ENCODE data around the gene ALDH1A1.

ALDH1A1 gene

DNA sequence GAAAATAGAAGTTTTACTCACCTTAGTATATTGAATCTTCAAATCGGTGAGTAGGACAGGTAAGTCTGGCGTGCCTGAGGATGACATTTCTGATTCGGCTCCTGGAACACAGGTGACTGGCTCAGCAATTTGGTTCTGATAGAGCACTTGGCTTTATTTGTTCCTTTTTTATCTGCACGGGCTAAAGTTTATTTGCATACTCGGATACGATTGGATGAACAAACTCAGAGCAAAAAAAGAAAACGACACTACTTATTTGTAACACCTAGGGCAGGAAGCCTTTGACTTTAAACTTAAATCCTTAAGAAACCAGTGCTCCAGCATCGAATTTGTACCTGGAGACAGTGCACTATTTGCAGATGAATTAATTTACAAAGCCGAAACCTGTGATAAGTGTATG, at the start of gene ALDH1A1:
TSS of gene ALDH1A1 (minus strand) at position 140 of the 400 bp plus-strand sequence. CDS start at position 87, 53 bp downstream.
- peak; percentile 8 for DNase-seq (ENCODE audit: low spot score)

- no peak for DNase-seq (ENCODE audit: low spot score)
Measured at GRCh38 chr9:73001860-73002259, 49.0 kb upstream of the ALDH1A1 start.

- no peak for DNase-seq (ENCODE audit: low spot score)
Measured at GRCh38 chr9:72998363-72998762, 45.5 kb upstream of the ALDH1A1 start.

GRCh38 chr9:72997387-72997995, 44.6 kb upstream of the ALDH1A1 start:
- DNase-seq (ENCODE audit: low spot score), result no peak

DNA sequence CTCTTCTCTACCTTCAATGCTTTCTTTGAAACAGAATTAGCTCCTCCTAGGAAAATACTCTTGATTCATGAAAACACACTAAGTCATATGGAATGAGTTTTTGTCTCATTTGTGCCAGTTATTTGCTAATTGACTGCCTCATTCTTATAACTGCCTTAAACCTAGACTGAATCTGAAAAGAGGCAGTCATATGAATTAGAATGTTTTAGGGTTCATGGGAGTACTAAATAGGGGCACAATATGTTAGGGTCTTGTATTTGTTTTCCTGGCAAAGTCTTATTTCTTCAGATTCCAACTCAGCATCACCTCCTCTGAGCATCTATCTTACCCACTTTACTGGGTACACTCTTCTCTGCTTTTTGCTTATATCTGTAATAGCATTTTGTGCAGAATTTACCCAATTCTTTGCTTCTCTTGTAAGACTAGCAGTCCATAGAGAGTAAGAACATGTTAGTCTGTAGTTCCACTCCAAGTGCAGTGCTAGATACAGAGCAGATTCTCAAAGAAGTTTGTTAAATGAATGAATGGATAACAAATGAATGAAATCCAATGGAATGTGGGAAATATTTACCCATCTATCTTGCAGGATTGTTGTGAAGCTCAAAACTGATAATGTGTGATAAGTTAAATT, 43.9 kb upstream of the ALDH1A1 start:
- no peak for DNase-seq (ENCODE audit: low spot score)

DNA sequence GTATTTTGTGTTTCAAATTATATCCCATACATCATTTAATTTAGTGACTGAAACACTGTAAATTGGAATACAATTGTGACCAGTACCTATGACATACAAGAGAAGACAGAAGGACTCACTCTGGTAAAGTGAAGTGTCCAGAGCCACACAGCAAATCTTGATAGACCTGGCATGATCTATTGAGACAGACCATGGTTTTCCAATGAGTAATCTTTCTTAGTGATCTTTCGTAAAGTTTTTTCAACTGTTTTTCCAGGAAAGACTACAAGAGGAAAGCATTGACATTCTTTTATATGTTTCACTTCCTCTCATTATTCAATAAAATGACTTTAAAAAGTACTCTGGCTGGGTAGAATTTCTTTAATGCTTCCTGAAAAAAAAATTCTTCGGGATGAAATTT, 43.3 kb upstream of the ALDH1A1 start:
- DNase-seq (ENCODE audit: low spot score), result no peak

GRCh38 chr9:72995131-72996024, 42.5 kb upstream of the ALDH1A1 start:
- DNase-seq (ENCODE audit: low spot score), result no peak

GRCh38 chr9:72991772-72992171, 38.9 kb upstream of the ALDH1A1 start:
- DNase-seq (ENCODE audit: low spot score), result no peak

GRCh38 chr9:72990397-72991182, 37.7 kb upstream of the ALDH1A1 start:
- DNase-seq (ENCODE audit: low spot score), result no peak

- no peak for DNase-seq (ENCODE audit: low spot score)
Measured at GRCh38 chr9:72986522-72987116, 33.8 kb upstream of the ALDH1A1 start.

- DNase-seq (ENCODE audit: low spot score), result no peak
Measured at GRCh38 chr9:72985746-72986145, 32.9 kb upstream of the ALDH1A1 start.

- DNase-seq (ENCODE audit: low spot score), result no peak
Measured at GRCh38 chr9:72984991-72985390, 32.1 kb upstream of the ALDH1A1 start.

- DNase-seq (ENCODE audit: low spot score), result no peak
Measured at GRCh38 chr9:72984226-72984947, 31.5 kb upstream of the ALDH1A1 start.

GRCh38 chr9:72983512-72984225, 30.8 kb upstream of the ALDH1A1 start:
- peak; percentile 52 for DNase-seq (ENCODE audit: low spot score)

- DNase-seq (ENCODE audit: low spot score), result no peak
Measured at GRCh38 chr9:72983056-72983455, 30.2 kb upstream of the ALDH1A1 start.

DNA sequence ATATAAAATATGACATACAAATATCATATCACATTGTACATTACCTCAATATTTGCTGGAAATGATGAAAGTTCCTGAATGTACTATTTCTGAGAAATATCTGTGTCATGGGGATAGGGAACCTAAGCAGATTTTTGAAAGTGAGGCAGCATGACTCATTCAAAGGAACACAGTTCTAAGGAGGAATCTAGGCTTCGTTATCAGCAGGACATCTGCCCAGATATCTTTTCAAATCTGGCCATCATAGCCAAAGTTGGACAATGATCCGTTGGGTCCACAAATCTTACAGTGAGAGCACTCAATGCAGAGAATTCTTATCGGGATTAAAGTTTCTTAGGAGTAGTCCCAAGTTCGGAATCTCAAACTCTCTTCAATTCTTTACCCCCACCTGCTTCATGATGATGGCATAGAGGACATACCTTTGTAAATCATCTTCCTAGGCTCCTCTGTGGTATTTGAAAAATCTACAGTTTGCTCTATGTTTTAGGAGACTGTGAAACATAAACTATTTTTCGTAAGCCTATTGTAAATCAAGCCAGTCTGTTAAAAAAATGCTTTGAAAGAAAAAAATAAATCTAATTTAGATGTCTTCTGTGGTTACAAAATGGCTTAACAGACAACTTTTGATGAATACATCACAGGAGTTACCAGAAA, 29.4 kb upstream of the ALDH1A1 start:
- DNase-seq (ENCODE audit: low spot score), result no peak

DNA sequence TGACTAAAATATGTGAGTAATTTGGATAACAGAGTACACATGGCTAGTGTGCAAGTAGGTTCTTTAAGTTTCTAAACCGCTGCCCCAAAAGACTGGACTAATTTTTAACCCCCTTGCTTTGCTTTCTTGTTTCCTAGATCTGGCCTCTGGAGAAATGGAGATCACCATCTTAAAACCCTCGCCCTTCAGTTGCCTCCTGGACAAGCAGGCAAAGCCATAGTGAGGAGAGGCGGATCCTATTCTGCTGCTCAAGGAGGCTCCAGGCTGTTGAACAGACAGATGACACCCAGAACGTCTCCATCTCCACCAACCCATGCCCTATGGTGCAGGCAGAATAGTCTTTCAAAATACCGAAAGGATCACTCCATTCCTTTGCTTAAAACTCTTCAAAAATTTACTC, 28.6 kb upstream of the ALDH1A1 start:
- no peak for DNase-seq (ENCODE audit: low spot score)

DNA sequence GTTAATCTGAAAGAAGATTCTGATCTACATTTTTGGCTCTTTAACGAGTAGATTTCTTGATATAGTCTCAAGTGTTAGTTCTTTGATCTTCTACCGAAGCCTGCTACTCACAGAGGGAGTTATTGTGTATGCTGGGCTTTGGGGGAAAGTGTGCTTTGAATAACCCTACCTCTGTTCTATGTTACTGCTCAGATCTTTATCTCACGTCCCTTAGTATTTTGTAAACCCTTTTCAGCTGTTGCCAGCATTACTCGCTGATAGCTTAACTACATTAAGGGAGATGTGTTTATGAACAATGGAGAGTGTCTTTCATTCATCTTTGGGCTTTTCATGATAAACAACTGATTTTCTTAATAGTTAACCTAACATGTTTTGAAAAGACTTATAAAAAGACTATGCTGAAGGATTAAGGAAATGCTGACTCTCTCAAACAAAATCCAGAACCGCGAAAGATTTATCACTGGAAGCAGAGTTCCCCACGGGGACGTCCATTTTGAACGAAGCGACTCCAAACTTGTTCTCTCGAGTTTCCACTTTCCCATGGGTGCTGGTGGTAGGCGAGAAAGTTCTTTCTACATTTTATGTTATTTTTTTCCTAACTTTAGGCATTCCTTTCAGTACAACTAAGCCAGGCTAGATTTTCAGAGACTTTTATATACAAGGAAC, 27.9 kb upstream of the ALDH1A1 start:
- DNase-seq (ENCODE audit: low spot score), result peak; percentile 20

DNA sequence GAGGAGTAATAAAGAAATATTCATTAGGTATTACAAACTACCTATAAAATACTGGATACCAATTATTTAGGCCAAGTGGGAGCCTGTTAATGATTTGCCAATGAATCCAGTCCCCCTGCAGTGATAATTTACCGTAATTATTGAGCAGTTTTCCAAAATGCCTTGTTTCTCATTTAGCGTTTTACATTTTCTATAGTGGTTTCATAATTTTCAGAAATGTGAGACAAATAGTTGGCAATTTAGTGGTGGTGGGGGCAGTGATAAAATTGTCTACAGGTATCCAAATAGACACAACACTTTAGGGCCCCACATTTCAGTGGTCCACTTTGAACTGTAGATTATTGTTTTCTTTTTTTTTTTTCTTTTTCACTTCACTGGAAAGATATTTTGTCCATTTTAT, 27.3 kb upstream of the ALDH1A1 start:
- DNase-seq (ENCODE audit: low spot score), result no peak

Measured in SW480 (cell line).